ENCODE data around the gene FGF1.

Gene FGF1

DNA sequence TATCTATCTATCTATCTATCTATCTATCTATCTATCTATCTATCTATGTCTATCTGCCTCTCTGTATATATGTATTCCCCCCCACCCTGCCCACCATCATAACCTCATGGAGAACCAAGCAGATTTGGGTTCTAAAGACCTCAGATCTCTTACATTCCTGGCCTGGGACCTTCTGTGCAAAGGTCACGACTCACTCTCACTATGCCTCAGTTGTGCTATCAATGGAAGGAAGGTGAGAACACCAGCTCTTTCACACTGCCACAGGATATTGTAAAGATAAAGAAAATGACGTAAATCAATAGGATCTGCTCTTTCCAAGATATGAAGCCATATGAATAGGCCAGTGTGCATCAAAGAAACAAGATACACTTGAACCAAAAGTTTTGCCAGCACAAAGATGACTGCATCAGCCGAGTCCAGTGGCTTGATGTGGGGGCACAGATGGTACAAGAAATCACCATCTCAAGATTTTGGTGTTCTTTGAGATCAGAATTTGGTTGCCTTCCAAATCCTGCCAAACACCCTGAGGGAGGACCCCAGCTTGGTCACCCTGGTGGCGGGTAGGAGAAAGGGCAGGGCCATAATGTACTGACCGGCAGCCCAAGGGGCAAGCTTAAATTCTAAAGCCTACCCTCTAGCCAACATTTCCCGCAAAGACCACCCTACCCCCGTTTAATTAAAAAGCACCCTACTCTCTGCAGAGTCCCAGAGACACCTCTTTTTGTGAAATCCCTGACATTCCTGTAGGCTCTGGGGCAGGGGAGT, 8.4 kb upstream of the FGF1 start:
- DNase-seq = no peak

GRCh38 chr5:142692321-142692894, 6.5 kb upstream of the FGF1 start:
- DNase-seq = no peak

- no peak for DNase-seq
Measured at GRCh38 chr5:142690667-142691066, 4.8 kb upstream of the FGF1 start.

GRCh38 chr5:142689081-142689480, 3.2 kb upstream of the FGF1 start:
- no peak for DNase-seq

- DNase-seq = no peak
Measured at GRCh38 chr5:142688281-142688989, 2.5 kb upstream of the FGF1 start.

DNA sequence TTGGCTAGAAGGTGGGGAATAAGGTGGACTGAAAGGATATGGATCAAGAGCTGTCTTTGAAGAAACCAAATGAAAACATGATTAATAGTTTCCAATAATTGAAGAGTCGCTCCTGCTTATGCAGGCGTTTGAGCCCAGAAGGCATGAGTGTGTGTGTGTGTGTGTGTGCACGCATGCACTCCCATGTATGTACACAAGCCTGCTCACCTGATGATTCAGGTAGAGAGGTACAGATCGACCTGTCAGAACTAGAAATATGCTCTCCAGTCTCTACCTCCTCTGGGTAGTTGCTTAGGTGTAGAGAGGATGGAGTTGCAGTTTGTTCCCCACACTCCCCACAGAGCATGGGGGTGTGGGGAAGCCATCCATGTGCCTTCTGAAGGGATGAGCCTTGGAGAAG, 1.1 kb upstream of the FGF1 start:
- DNase-seq = no peak

- no peak for DNase-seq
Measured at GRCh38 chr5:142686210-142686734, 382 bp upstream of the FGF1 start.

GRCh38 chr5:142684508-142685041, 1.3 kb downstream of the FGF1 start:
- DNase-seq = no peak

- no peak for DNase-seq
Measured at GRCh38 chr5:142683881-142684505, 1.9 kb downstream of the FGF1 start.

GRCh38 chr5:142683116-142683515, 2.8 kb downstream of the FGF1 start:
- DNase-seq = no peak

GRCh38 chr5:142680605-142681259, 5.2 kb downstream of the FGF1 start:
- no peak for DNase-seq

DNA sequence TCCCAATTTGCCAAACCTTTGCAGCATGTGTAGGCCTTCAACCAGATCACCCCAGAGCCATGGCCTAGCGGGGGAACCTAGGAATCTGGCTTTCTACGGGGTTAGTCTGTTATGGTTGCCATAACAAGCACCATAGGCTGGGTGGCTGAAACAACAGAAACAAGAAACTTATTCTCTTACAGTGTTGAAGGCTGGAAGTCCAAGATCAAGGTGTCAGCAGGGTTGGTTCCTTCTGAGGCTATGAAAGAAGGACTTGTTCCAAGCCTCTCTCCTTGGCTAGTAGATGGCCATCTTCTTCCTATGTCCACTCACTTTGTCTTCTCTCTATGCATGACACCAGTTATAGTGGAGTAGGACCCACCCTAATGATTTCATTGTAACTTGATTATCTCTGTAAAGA, 6.1 kb downstream of the FGF1 start:
- DNase-seq = no peak

- no peak for DNase-seq
Measured at GRCh38 chr5:142678529-142678928, 7.4 kb downstream of the FGF1 start.

DNA sequence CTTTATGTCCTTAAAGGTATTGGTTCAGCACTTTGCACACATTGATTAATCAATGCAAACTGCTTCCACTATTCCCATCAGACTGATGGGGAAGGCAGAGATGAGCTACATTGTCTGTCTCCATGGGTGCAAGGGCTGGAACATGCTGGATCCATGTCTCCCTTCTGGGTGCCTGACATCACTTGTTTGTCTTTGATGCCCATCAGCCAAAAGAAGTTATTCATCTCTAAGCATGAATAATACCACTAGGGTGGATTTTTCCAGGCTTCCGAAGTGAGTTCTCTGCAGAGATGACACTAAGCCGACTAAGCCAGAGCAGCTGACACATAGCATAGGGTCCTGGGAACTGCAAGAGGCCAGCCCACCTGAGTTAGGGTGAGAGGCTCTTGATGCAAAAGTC, 8.7 kb downstream of the FGF1 start:
- no peak for DNase-seq

- DNase-seq = no peak
Measured at GRCh38 chr5:142676318-142676717, 9.6 kb downstream of the FGF1 start.

DNA sequence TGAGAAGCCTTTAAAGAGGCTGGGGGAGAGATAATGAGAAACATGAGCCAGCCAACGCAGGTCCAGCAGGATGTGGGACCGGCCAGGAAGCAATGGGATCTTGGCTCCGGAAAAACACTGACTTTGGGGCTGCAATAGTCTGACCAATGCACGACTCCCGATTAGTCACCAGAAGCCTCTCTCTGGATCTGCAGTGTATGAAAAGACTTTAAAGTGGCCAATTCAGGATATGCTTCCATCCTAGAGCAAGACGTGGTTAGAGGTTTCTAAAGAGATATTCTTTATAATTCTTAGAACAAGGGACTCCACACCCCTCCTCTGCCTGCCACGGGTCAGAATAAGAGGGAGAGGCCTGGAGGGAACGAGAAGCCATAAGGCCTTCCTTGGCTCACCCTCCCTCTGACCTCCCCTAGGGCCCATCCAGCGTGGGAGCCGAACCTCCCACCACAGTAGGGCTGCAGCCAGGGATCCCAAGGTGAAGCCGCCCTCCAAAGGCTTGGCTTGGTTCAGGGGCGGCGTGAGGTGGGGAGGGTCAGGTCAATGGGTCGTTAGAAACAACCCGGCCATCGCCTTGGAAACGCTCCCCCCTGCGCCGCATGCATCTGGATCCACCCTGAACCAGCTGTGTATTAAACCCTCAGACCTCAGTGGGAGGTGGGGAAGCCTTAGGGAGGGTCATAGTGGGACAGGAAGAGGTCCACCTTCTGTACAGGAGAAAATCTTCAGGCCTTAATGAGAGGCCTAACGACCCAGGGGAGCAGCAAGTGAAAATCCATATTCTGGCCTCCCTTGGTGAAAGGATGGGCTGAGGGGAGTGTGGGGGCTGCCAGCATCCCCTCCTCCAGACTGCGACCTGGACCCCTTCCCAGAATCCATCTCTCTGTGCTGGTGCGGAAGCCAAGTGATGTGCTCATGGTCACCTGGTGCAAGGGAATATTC, 11.1 kb downstream of the FGF1 start:
- no peak for DNase-seq

- DNase-seq = no peak
Measured at GRCh38 chr5:142671801-142672200, 14.1 kb downstream of the FGF1 start.

GRCh38 chr5:142671266-142671665, 14.6 kb downstream of the FGF1 start:
- DNase-seq = no peak

- DNase-seq = no peak
Measured at GRCh38 chr5:142670804-142671203, 15.1 kb downstream of the FGF1 start.

DNA sequence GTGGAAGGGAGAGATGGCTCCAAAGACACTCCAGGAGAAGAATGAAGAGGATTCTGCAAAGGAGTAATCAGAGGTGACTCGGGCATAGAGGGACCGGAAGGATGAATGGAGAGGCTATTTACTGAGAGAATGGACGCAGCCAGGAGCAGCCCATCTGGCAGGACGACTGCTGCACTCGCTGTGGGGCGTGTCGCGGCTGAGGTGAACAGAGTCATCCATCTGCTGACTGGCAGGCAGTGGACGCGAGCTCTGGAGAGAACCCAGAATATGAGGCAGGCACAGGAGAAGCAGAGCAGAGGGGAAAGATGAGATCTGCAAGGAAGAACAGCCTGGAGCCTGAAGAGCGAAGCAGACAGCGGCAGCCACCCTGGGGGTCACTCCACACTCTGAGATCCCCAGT, 16.4 kb downstream of the FGF1 start:
- no peak for DNase-seq

DNA sequence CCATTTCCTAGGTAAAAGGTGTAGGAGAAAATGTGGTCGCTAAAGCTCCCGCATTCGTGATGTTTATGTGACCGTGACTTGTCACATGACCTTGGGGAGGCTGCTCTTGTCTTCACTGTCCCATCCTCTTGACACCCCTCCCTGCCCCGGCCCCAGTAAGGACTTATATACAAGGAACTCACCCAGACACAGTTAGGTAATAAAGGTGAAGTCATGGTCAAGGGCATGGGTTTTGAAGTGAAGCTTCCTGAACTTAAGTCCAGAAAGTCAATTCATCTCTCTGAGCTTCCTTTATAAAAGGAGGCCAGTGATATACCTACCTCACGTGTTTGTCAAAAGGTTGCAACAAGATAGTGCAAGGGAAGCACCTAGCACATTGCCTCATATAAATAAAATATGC, 17.6 kb downstream of the FGF1 start:
- no peak for DNase-seq

All from T-helper 9 cell (primary cell).